GM12878 (cell line): ENCODE data around the gene ITGB3BP.

Experiments
- BCL11A ChIP-seq: IDR thresholded peaks from 2 replicates; pipeline ENCODE4 v1.6.1; 2011; ENCODE audit warnings: low read depth, low read length
- FOXM1 ChIP-seq: IDR thresholded peaks from 2 replicates; pipeline ENCODE4 v1.6.1; 2012; ENCODE audit warnings: low read depth, mild to moderate bottlenecking, inconsistent platforms, low read length, moderate library complexity
- HDAC6 ChIP-seq: fragments of 200-600 bp; sonication (generic); IDR thresholded peaks from one replicate; pipeline ENCODE4 v1.8.0; 2017; ENCODE audit warnings: antibody characterized with exemption; ENCODE audit not compliant: unreplicated experiment
- PAX5 ChIP-seq: IDR thresholded peaks from 2 replicates; pipeline ENCODE4 v1.6.1; 2011; ENCODE audit warnings: low read depth, low read length, borderline replicate concordance
- RAD21 ChIP-seq: IDR thresholded peaks from 2 replicates; pipeline ENCODE4 v1.6.1; 2011; ENCODE audit warnings: mild to moderate bottlenecking, low read depth, low read length, moderate library complexity; ENCODE audit not compliant: insufficient read depth
- REST ChIP-seq: IDR thresholded peaks from 2 replicates; pipeline ENCODE4 v1.6.1; 2012; ENCODE audit warnings: mild to moderate bottlenecking, low read depth, low read length
- SRF ChIP-seq, 2 experiments: IDR thresholded peaks; 2 replicates each; pipeline ENCODE4 v1.6.1; 2011; ENCODE audit warnings: low read depth in 2 of 2, low read length in 2 of 2, mild to moderate bottlenecking in 1 of 2, moderate library complexity in 1 of 2
- TAF1 ChIP-seq: IDR thresholded peaks from 2 replicates; pipeline ENCODE4 v1.6.1; 2011; ENCODE audit warnings: mild to moderate bottlenecking, low read depth, low read length, borderline replicate concordance
- ZBTB33 ChIP-seq: fragments of 450-650 bp; IDR thresholded peaks from 2 replicates; pipeline ENCODE4 v1.6.1; 2017; ENCODE audit warnings: mild to moderate bottlenecking
- TF ChIP-seq, protein P1 (sequence below), 3 experiments: IDR thresholded peaks in 2 of 3; conservative IDR thresholded peaks in 1 of 3; 2 replicates each; pipeline ENCODE4 v1.5.1; 2011; ENCODE audit warnings: low read depth in 3 of 3, low read length in 3 of 3, mild to moderate bottlenecking in 3 of 3, control low read depth in 2 of 3, moderate library complexity in 2 of 3, inconsistent platforms in 1 of 3, mixed read lengths in 1 of 3; ENCODE audit not compliant: control insufficient read depth in 2 of 3, insufficient read depth in 1 of 3; ENCODE audit errors: extremely low read depth in 1 of 3
- TF ChIP-seq, protein P2 (sequence below): IDR thresholded peaks from 2 replicates; pipeline ENCODE4 v1.6.1; 2011; ENCODE audit warnings: low read depth, mild to moderate bottlenecking, low read length, moderate library complexity, borderline replicate concordance; ENCODE audit errors: extremely low read depth

GRCh38 chr1:63475761-63476160, 47.3 kb downstream of the ITGB3BP start:
- no peak for TF ChIP-seq HDAC6
- TF ChIP-seq FOXM1: no peak
- TF ChIP-seq SRF (IDR thresholded peaks at IDR 0.05; ENCODE audit: low read depth in 2 of 2, low read length in 2 of 2): no peak
- TF ChIP-seq, protein P1, sequence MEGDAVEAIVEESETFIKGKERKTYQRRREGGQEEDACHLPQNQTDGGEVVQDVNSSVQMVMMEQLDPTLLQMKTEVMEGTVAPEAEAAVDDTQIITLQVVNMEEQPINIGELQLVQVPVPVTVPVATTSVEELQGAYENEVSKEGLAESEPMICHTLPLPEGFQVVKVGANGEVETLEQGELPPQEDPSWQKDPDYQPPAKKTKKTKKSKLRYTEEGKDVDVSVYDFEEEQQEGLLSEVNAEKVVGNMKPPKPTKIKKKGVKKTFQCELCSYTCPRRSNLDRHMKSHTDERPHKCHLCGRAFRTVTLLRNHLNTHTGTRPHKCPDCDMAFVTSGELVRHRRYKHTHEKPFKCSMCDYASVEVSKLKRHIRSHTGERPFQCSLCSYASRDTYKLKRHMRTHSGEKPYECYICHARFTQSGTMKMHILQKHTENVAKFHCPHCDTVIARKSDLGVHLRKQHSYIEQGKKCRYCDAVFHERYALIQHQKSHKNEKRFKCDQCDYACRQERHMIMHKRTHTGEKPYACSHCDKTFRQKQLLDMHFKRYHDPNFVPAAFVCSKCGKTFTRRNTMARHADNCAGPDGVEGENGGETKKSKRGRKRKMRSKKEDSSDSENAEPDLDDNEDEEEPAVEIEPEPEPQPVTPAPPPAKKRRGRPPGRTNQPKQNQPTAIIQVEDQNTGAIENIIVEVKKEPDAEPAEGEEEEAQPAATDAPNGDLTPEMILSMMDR (IDR thresholded peaks at IDR 0.05 in 2 of 3, conservative IDR thresholded peaks at IDR 0.05 in 1 of 3; ENCODE audit: control insufficient read depth in 2 of 3, extremely low read depth in 1 of 3, insufficient read depth in 1 of 3, low read depth in 3 of 3, low read length in 3 of 3): no peak
- TF ChIP-seq RAD21: no peak
- TF ChIP-seq BCL11A: no peak
- TF ChIP-seq REST: no peak
- no peak for TF ChIP-seq TAF1
- TF ChIP-seq PAX5: no peak
- TF ChIP-seq, protein P2, sequence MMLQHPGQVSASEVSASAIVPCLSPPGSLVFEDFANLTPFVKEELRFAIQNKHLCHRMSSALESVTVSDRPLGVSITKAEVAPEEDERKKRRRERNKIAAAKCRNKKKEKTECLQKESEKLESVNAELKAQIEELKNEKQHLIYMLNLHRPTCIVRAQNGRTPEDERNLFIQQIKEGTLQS: no peak
- no peak for TF ChIP-seq ZBTB33
